ENCODE data around the gene GREB1. TPM values are rescaled to one million over a fixed set of nuclear protein-coding genes. Genes with fewer than 3 reads are reported as not detected.

GREB1 gene
- total RNA-seq, 2 donors from 2014 or later = 2.4 to 13.5 TPM

DNA sequence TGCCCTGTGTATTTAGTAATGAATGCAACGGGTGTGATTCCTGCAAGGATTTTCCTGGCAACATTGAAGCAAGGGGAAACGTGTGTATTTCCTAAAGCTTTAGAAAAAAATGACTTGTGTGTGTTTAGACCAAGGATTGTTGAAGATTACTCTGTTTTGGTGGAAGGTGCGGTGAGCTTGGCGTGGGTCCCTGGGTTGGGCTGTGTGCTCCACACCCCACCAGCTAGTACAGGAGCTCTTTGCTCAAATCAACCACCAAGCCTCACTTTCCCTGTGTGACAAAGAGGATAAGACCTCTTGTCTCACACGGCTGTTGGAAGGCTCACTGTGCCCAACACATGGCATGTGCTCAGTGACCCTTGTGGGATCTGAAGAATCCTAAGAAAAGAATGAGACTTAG is 21.4 kb upstream of the GREB1 start:
- Histone ChIP-seq H3K4me3 (no peak overlapping the region), H3K9me3 (no peaks in the 10 kb centered on the region), H3K27me3 (replicated peaks; ENCODE audit: insufficient read depth) (no peaks in the 10 kb centered on the region), H3K36me3 (no peaks in the 10 kb centered on the region), H3K4me1 (ENCODE audit: control insufficient read depth in 1 of 2, low read depth in 2 of 2) (no peaks in the 10 kb centered on the region), H3K27ac (no peak overlapping the region)
- TF ChIP-seq, protein P1, sequence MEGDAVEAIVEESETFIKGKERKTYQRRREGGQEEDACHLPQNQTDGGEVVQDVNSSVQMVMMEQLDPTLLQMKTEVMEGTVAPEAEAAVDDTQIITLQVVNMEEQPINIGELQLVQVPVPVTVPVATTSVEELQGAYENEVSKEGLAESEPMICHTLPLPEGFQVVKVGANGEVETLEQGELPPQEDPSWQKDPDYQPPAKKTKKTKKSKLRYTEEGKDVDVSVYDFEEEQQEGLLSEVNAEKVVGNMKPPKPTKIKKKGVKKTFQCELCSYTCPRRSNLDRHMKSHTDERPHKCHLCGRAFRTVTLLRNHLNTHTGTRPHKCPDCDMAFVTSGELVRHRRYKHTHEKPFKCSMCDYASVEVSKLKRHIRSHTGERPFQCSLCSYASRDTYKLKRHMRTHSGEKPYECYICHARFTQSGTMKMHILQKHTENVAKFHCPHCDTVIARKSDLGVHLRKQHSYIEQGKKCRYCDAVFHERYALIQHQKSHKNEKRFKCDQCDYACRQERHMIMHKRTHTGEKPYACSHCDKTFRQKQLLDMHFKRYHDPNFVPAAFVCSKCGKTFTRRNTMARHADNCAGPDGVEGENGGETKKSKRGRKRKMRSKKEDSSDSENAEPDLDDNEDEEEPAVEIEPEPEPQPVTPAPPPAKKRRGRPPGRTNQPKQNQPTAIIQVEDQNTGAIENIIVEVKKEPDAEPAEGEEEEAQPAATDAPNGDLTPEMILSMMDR (IDR thresholded peaks at IDR 0.05) = no peak
- no peak for ATAC-seq (ENCODE audit: insufficient number of reproducible peaks, low FRiP score, low read depth)
- no peak for DNase-seq (ENCODE audit: low spot score)

DNA sequence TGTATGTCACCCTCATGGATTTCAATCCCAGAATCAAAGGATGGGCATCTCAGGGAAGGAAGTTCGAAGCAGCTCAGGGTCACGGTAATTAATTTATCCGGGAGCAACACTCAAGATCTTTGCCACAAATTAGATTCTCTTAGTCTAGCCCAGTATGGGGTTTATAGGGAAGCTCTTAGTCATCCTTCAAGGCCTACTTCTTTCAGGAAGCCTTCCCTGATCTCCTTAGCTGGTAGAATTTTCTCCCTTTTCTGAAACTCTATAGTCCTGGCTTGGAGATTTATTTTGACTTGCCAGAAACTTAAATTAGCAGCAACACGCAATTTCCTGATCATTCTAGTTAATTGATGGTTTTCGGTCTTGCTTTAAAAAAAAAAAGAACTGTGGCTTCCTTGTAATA is 20.5 kb upstream of the GREB1 start:
- DNase-seq (ENCODE audit: low spot score) = no peak
- TF ChIP-seq, protein P1 (IDR thresholded peaks at IDR 0.05) = no peak

DNA sequence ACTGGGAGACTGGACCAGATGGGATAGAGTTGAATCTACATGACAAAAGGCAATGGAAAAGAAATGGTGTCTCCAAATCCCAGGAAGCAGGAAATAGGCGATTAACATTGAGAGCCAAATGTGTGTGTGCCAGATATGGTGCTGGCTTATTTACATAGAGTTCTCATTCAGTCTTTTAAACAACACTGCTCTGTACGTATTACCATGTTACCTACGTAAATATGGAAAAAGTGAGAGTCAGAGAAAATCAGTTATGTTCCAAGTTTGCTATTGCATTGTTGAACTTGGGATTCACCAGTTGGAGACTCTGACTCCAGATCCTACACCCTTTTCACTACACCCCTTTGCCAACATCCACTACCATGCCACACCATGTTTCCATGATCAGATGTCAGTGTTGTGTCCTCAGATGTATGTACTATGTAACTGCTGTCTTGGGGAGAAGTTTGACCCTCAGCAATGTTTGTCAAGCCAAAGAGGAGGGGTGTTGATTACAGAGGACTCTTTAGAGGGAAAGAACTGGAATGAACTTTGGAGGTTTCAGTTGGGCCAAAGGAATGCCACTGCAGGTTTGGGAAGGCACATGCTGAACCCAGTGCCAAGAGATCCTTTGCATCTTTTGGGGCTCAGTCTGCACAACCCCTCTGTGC is 19.6 kb upstream of the GREB1 start:
- no peaks in the 10 kb centered on the region for H3K36me3 ChIP-seq
- no peaks in the 10 kb centered on the region for H3K4me1 ChIP-seq (ENCODE audit: control insufficient read depth in 1 of 2, low read depth in 2 of 2)
- ATAC-seq (ENCODE audit: insufficient number of reproducible peaks, low FRiP score, low read depth) = no peak
- no peaks in the 10 kb centered on the region for H3K27me3 ChIP-seq (replicated peaks; ENCODE audit: insufficient read depth)
- no peak for DNase-seq (ENCODE audit: low spot score)
- no peaks in the 10 kb centered on the region for H3K9me3 ChIP-seq
- H3K4me3 ChIP-seq = no peak overlapping the region
- H3K27ac ChIP-seq = no peak overlapping the region
- TF ChIP-seq, protein P1 (IDR thresholded peaks at IDR 0.05) = no peak

More for the DNA sequence above, 20.5 kb upstream of the GREB1 start:
- Histone ChIP-seq H3K9me3 (no peaks in the 10 kb centered on the region), H3K4me1 (ENCODE audit: control insufficient read depth in 1 of 2, low read depth in 2 of 2) (no peaks in the 10 kb centered on the region), H3K27ac (no peak overlapping the region), H3K27me3 (replicated peaks; ENCODE audit: insufficient read depth) (no peaks in the 10 kb centered on the region), H3K36me3 (no peaks in the 10 kb centered on the region), H3K4me3 (no peak overlapping the region)
- no peak for ATAC-seq (ENCODE audit: insufficient number of reproducible peaks, low FRiP score, low read depth)

DNA sequence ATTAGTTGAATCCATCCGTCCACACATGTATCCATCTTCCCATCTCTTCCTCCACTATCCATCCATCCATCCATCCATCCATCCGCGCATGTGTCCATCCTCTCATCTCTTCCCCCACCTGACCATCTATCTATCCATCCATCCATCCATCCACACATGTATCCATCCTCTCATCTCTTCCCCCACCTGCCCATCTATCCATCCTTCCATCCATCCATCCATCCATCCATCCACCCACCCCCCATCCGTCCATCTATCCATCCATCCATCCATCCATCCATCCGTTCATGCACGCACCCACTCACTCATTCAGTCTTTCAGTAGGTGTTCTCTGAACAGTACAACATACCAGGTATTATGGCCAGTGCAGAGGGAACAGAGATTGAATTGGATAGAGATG is 18.9 kb upstream of the GREB1 start:
- Histone ChIP-seq H3K9me3 (no peaks in the 10 kb centered on the region), H3K4me3 (no peak overlapping the region), H3K36me3 (no peaks in the 10 kb centered on the region), H3K4me1 (ENCODE audit: control insufficient read depth in 1 of 2, low read depth in 2 of 2) (no peaks in the 10 kb centered on the region), H3K27ac (no peak overlapping the region), H3K27me3 (replicated peaks; ENCODE audit: insufficient read depth) (no peaks in the 10 kb centered on the region)
- no peak for DNase-seq (ENCODE audit: low spot score)
- ATAC-seq (ENCODE audit: insufficient number of reproducible peaks, low FRiP score, low read depth) = no peak
- TF ChIP-seq, protein P1 (IDR thresholded peaks at IDR 0.05) = no peak

DNA sequence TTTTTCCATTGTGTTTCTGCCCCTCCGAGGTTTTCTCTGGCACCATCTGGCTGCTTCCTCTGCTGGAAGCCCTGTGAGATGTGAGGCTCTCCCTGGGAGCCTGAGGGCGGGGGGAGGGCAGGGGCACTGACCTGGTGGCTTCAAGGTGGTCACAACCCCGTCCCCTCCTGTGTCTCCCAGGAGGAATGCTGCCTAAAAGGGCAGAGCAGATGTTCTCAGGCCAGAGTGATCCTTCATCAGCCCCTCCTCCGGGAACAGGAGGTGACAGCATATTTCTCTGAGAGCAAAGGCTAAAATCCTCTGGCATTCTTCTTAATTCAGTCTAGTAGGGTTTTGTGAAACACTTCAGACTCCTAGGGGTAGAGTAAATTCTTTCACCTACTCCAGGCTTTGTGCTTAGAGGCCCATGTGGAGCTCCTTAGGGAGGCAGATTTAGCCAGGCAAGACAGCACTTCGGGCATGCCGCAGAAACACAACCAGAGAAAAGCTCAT is 18.3 kb upstream of the GREB1 start:
- Histone ChIP-seq H3K9me3 (no peaks in the 10 kb centered on the region), H3K27ac (no peak overlapping the region), H3K36me3 (no peaks in the 10 kb centered on the region), H3K4me1 (ENCODE audit: control insufficient read depth in 1 of 2, low read depth in 2 of 2) (no peaks in the 10 kb centered on the region), H3K27me3 (replicated peaks; ENCODE audit: insufficient read depth) (no peaks in the 10 kb centered on the region), H3K4me3 (no peak overlapping the region)
- DNase-seq (ENCODE audit: low spot score) = no peak
- no peak for ATAC-seq (ENCODE audit: insufficient number of reproducible peaks, low FRiP score, low read depth)
- TF ChIP-seq, protein P1 (IDR thresholded peaks at IDR 0.05) = no peak

Data from thoracic aorta (tissue), 2 donors.